GM23338 (cell line): ENCODE measurements around the gene CPAMD8. TPM values are rescaled to one million over a fixed set of nuclear protein-coding genes. Genes with fewer than 3 reads are reported as not detected.

Experiments used
- ATAC-seq: fragments of 200-7000 bp; cut with Tn5 transposase; 3 replicates; pipeline ENCODE4 v1.9.1; 2020
- DNase-seq: peaks from one replicate; pipeline ENCODE4 v3.0.0-alpha.2; 2015; ENCODE audit warnings: low spot score
- H2AFZ ChIP-seq: fragments of 200-600 bp; sonication (generic); 2 replicates; pipeline ENCODE4 v1.8.0; 2016; ENCODE audit warnings: antibody characterized with exemption, mild to moderate bottlenecking, moderate library complexity
- H3F3A ChIP-seq: fragments of 200-600 bp; sonication (generic); replicated peaks from 2 replicates; pipeline ENCODE4 v1.8.0; 2017; ENCODE audit warnings: antibody characterized with exemption, mixed run types, low read depth
- H3K27ac ChIP-seq: fragments of 200-600 bp; sonication (generic); 2 replicates; pipeline ENCODE4 v1.6.1; 2016; ENCODE audit warnings: low read depth
- H3K27me3 ChIP-seq: fragments of 200-600 bp; sonication (generic); 2 replicates; pipeline ENCODE4 v1.8.0; 2016; ENCODE audit warnings: mild to moderate bottlenecking, mixed run types, moderate library complexity; ENCODE audit not compliant: insufficient read depth
- H3K36me3 ChIP-seq: fragments of 200-600 bp; sonication (generic); 2 replicates; pipeline ENCODE4 v1.8.0; 2016; ENCODE audit warnings: mild to moderate bottlenecking; ENCODE audit not compliant: insufficient read depth
- H3K4me1 ChIP-seq: fragments of 200-600 bp; sonication (generic); 2 replicates; pipeline ENCODE4 v1.8.0; 2016; ENCODE audit warnings: mild to moderate bottlenecking, moderate library complexity; ENCODE audit not compliant: insufficient read depth
- H3K4me2 ChIP-seq: fragments of 200-600 bp; sonication (generic); 2 replicates; pipeline ENCODE4 v1.7.1; 2017; ENCODE audit warnings: mixed run types
- H3K4me3 ChIP-seq: fragments of 200-600 bp; sonication (generic); 2 replicates; pipeline ENCODE4 v1.6.1; 2016; ENCODE audit warnings: mixed run types
- H3K79me2 ChIP-seq: fragments of 200-600 bp; sonication (generic); replicated peaks from 2 replicates; pipeline ENCODE4 v1.8.0; 2017; ENCODE audit warnings: mild to moderate bottlenecking; ENCODE audit not compliant: insufficient read depth
- H3K9me2 ChIP-seq: fragments of 200-600 bp; sonication (generic); 2 replicates; pipeline ENCODE4 v1.8.0; 2017; ENCODE audit not compliant: insufficient read depth
- H4K20me1 ChIP-seq: fragments of 200-600 bp; sonication (generic); replicated peaks from 2 replicates; pipeline ENCODE4 v1.8.0; 2017; ENCODE audit warnings: mild to moderate bottlenecking; ENCODE audit not compliant: insufficient read depth
- H3K27ac Mint-ChIP-seq: 2 replicates; pipeline ENCODE4 v1.8.0; 2020; ENCODE audit warnings: inconsistent platforms, mild to moderate bottlenecking, moderate library complexity, mixed read lengths
- H3K27me3 Mint-ChIP-seq: 3 replicates; pipeline ENCODE4 v1.8.0; 2022; ENCODE audit warnings: low read depth, mild to moderate bottlenecking, moderate library complexity, mixed read lengths, inconsistent platforms; ENCODE audit not compliant: insufficient read depth, poor library complexity
- H3K36me3 Mint-ChIP-seq: 3 replicates; pipeline ENCODE4 v1.8.0; 2021; ENCODE audit warnings: low read depth, mild to moderate bottlenecking, inconsistent platforms, moderate library complexity, mixed read lengths
- H3K4me1 Mint-ChIP-seq: 3 replicates; pipeline ENCODE4 v1.8.0; 2020; ENCODE audit warnings: mild to moderate bottlenecking, inconsistent platforms, mixed read lengths
- H3K4me3 Mint-ChIP-seq: 3 replicates; pipeline ENCODE4 v1.8.0; 2021; ENCODE audit warnings: moderate library complexity, mild to moderate bottlenecking, inconsistent platforms, mixed read lengths
- H3K9me3 Mint-ChIP-seq: 3 replicates; pipeline ENCODE4 v1.8.0; 2020; ENCODE audit warnings: moderate library complexity, mild to moderate bottlenecking, inconsistent platforms, mixed read lengths
- CREB1 ChIP-seq: fragments of 250-450 bp; sonication (Bioruptor Pico); IDR thresholded peaks from 2 replicates; pipeline ENCODE4 v1.5.0; 2020; ENCODE audit warnings: low read depth, mild to moderate bottlenecking, moderate library complexity
- JUNB ChIP-seq: IDR thresholded peaks from one replicate; pipeline ENCODE4 v1.6.1; 2016; ENCODE audit warnings: antibody characterized with exemption; ENCODE audit not compliant: unreplicated experiment
- POLR2AphosphoS5 ChIP-seq: IDR thresholded peaks from 2 replicates; pipeline ENCODE4 v1.6.1; 2016; ENCODE audit warnings: antibody characterized with exemption, low read depth
- STAT1 ChIP-seq: IDR thresholded peaks from one replicate; pipeline ENCODE4 v1.6.1; 2016; ENCODE audit warnings: antibody characterized with exemption; ENCODE audit not compliant: unreplicated experiment
- polyA plus RNA-seq: library from polyadenylated mRNA; unstranded; fragments of >200 nt; fragmentation: Nextera tagmentation; extraction: Ambion mirVana; gene quantifications from 2 replicates; pipeline ENCODE4 v1.2.1, GENCODE V29; 2016
- total RNA-seq: library from RNA; depleted of rRNA; stranded (reverse); fragments of >200 nt; shearing (Covaris generic); gene quantifications from 2 replicates; pipeline ENCODE4 v1.2.3, GENCODE V29; 2014
- TF ChIP-seq, protein P1 (sequence below): fragments of 250-450 bp; sonication (Bioruptor Pico); IDR thresholded peaks from 2 replicates; pipeline ENCODE4 v1.5.0; 2020; ENCODE audit warnings: mild to moderate bottlenecking, moderate library complexity
- TF ChIP-seq, protein P2 (sequence below), 2 experiments: fragments of 200-600 bp in 1 of 2; sonication (generic) in 1 of 2; conservative IDR thresholded peaks; 2 replicates each; pipeline versions ENCODE4 v1.5.1 to v1.6.1; 2016 to 2017; ENCODE audit warnings: antibody characterized with exemption in 2 of 2, low read depth in 2 of 2, mild to moderate bottlenecking in 2 of 2, moderate library complexity in 1 of 2
- TF ChIP-seq, protein P3 (sequence below): IDR thresholded peaks from 2 replicates; pipeline ENCODE4 v1.6.1; 2016; ENCODE audit warnings: antibody characterized with exemption

CPAMD8 gene
- total and polyA plus RNA-seq, 2 experiments from 2014 or later = 4.4 to 11.8 TPM

DNA sequence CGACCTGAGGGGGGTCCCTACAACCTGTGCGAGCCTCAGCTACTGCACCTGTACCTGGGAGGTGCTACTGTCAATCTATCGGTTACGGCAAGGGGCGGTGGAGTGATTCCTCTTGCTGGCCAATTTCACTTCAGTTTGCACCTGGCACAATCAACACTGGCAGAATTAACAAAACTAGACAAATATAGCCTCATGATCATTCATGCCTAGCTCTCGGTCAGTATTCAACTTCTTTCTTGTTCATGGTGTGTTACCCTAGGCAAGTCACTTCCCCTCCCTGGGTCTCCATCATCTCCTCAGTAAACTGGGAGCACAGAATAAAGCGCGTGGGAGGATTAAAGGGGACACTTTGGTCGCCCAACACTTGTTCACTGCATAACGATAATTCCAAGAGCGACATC, 48.0 kb upstream of the CPAMD8 start (continued):
- TF ChIP-seq, protein P1, sequence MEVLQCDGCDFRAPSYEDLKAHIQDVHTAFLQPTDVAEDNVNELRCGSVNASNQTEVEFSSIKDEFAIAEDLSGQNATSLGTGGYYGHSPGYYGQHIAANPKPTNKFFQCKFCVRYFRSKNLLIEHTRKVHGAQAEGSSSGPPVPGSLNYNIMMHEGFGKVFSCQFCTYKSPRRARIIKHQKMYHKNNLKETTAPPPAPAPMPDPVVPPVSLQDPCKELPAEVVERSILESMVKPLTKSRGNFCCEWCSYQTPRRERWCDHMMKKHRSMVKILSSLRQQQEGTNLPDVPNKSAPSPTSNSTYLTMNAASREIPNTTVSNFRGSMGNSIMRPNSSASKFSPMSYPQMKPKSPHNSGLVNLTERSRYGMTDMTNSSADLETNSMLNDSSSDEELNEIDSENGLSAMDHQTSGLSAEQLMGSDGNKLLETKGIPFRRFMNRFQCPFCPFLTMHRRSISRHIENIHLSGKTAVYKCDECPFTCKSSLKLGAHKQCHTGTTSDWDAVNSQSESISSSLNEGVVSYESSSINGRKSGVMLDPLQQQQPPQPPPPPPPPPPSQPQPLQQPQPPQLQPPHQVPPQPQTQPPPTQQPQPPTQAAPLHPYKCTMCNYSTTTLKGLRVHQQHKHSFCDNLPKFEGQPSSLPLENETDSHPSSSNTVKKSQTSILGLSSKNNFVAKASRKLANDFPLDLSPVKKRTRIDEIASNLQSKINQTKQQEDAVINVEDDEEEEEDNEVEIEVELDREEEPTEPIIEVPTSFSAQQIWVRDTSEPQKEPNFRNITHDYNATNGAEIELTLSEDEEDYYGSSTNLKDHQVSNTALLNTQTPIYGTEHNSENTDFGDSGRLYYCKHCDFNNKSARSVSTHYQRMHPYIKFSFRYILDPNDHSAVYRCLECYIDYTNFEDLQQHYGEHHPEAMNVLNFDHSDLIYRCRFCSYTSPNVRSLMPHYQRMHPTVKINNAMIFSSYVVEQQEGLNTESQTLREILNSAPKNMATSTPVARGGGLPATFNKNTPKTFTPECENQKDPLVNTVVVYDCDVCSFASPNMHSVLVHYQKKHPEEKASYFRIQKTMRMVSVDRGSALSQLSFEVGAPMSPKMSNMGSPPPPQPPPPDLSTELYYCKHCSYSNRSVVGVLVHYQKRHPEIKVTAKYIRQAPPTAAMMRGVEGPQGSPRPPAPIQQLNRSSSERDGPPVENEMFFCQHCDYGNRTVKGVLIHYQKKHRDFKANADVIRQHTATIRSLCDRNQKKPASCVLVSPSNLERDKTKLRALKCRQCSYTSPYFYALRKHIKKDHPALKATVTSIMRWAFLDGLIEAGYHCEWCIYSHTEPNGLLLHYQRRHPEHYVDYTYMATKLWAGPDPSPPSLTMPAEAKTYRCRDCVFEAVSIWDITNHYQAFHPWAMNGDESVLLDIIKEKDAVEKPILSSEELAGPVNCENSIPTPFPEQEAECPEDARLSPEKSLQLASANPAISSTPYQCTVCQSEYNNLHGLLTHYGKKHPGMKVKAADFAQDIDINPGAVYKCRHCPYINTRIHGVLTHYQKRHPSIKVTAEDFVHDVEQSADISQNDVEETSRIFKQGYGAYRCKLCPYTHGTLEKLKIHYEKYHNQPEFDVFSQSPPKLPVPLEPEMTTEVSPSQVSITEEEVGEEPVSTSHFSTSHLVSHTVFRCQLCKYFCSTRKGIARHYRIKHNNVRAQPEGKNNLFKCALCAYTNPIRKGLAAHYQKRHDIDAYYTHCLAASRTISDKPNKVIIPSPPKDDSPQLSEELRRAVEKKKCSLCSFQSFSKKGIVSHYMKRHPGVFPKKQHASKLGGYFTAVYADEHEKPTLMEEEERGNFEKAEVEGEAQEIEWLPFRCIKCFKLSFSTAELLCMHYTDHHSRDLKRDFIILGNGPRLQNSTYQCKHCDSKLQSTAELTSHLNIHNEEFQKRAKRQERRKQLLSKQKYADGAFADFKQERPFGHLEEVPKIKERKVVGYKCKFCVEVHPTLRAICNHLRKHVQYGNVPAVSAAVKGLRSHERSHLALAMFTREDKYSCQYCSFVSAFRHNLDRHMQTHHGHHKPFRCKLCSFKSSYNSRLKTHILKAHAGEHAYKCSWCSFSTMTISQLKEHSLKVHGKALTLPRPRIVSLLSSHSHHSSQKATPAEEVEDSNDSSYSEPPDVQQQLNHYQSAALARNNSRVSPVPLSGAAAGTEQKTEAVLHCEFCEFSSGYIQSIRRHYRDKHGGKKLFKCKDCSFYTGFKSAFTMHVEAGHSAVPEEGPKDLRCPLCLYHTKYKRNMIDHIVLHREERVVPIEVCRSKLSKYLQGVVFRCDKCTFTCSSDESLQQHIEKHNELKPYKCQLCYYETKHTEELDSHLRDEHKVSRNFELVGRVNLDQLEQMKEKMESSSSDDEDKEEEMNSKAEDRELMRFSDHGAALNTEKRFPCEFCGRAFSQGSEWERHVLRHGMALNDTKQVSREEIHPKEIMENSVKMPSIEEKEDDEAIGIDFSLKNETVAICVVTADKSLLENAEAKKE (CRISPR knock-in tag) = no peak
- no peak for TF ChIP-seq STAT1
- TF ChIP-seq CREB1 (CRISPR knock-in tag) = no peak

DNA sequence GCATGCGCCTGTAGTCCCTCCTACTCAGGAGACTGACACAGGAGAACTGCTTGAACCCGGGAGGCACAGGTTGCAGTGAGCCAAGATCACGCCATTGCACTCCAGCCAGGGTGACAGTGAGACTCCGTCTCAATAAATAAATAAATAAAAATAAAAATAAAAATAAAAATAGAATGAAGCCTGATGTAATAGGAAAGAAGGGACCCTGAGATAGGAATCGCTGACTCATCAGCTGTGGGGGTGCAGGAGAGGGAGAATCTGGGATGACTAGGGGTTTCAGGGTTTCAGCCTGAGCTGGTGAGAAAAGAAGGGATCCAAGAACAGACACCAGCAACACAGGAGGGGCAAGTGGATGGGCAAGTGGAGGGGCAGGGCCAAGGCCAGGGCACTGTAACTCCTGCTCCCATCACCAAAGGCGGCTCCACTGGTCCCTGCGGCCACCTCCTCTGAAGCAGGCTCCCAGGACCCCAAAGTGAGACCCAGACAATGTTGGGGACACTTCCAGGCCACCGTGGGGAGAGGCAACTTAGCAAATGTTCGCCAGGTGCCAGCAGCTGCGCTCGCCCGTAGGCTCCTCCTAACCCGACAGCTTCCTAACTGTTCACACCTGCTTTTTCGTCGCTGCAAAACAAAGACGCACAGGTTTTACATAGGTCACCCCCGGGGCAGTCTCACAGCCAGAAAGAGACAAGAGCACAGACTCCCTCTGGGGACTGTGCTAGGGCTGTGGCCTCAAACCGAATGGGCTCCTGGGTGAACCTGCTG, 47.4 kb upstream of the CPAMD8 start:
- ATAC-seq (peak; percentile 34), DNase-seq (peak; percentile 62)
- H2AFZ ChIP-seq = no peak overlapping the region
- Mint-ChIP-seq H3K27me3 (peaks cover 21% of the 10 kb centered on the region), H3K36me3 (peaks cover 35% of the 10 kb centered on the region), H3K4me3 (peak overlapping the region; percentile 94), H3K4me1 (peaks cover 55% of the 10 kb centered on the region), H3K27ac (peak overlapping the region; percentile 99), H3K9me3 (no peaks in the 10 kb centered on the region)
- 0 out of 2 replicates have a peak, but pooled peaks cover 4% of the 10 kb centered on the region for H3K36me3 ChIP-seq
- H3K4me3 ChIP-seq = peak overlapping the region; percentile 89
- H3K27me3 ChIP-seq = no peaks in the 10 kb centered on the region
- H3F3A ChIP-seq = no peaks in the 10 kb centered on the region; the same call in 1 of the 2 replicates
- H3K9me2 ChIP-seq = no peaks in the 10 kb centered on the region
- peak overlapping the region; percentile 99 for H3K4me2 ChIP-seq
- H4K20me1 ChIP-seq = peaks cover 40% of the 10 kb centered on the region
- H3K79me2 ChIP-seq = peaks cover 56% of the 10 kb centered on the region
- peaks cover 15% of the 10 kb centered on the region; the same call in 1 of the 2 replicates for H3K4me1 ChIP-seq
- H3K27ac ChIP-seq = peak overlapping the region; percentile 87; the same call in 1 of the 2 replicates
- no peak for TF ChIP-seq STAT1
- TF ChIP-seq, protein P2, sequence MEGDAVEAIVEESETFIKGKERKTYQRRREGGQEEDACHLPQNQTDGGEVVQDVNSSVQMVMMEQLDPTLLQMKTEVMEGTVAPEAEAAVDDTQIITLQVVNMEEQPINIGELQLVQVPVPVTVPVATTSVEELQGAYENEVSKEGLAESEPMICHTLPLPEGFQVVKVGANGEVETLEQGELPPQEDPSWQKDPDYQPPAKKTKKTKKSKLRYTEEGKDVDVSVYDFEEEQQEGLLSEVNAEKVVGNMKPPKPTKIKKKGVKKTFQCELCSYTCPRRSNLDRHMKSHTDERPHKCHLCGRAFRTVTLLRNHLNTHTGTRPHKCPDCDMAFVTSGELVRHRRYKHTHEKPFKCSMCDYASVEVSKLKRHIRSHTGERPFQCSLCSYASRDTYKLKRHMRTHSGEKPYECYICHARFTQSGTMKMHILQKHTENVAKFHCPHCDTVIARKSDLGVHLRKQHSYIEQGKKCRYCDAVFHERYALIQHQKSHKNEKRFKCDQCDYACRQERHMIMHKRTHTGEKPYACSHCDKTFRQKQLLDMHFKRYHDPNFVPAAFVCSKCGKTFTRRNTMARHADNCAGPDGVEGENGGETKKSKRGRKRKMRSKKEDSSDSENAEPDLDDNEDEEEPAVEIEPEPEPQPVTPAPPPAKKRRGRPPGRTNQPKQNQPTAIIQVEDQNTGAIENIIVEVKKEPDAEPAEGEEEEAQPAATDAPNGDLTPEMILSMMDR (conservative IDR thresholded peaks at IDR 0.05; ENCODE audit: low read depth in 2 of 2) = no peak
- TF ChIP-seq, protein P3, sequence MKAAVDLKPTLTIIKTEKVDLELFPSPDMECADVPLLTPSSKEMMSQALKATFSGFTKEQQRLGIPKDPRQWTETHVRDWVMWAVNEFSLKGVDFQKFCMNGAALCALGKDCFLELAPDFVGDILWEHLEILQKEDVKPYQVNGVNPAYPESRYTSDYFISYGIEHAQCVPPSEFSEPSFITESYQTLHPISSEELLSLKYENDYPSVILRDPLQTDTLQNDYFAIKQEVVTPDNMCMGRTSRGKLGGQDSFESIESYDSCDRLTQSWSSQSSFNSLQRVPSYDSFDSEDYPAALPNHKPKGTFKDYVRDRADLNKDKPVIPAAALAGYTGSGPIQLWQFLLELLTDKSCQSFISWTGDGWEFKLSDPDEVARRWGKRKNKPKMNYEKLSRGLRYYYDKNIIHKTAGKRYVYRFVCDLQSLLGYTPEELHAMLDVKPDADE = no peak
- no peak for TF ChIP-seq JUNB
- TF ChIP-seq CREB1 (CRISPR knock-in tag) = no peak
- no peak for TF ChIP-seq POLR2AphosphoS5
